Posterior cingulate gyrus (tissue), 11 donors: ENCODE measurements around the gene ASIC2.

Experiments
- DNase-seq, 10 donors: peaks; one replicate each; pipeline versions ENCODE4 v3.0.0 to v3.0.0-alpha.2; 2020 to 2021; ENCODE audit warnings: mixed read lengths in 3 of 10
- intact Hi-C: fragments of 100-400 bp; cut with DNase I; formaldehyde crosslinking; loops from one replicate; pipeline ENCODE4 v1.15.1; 2023

ASIC2 gene

DNA sequence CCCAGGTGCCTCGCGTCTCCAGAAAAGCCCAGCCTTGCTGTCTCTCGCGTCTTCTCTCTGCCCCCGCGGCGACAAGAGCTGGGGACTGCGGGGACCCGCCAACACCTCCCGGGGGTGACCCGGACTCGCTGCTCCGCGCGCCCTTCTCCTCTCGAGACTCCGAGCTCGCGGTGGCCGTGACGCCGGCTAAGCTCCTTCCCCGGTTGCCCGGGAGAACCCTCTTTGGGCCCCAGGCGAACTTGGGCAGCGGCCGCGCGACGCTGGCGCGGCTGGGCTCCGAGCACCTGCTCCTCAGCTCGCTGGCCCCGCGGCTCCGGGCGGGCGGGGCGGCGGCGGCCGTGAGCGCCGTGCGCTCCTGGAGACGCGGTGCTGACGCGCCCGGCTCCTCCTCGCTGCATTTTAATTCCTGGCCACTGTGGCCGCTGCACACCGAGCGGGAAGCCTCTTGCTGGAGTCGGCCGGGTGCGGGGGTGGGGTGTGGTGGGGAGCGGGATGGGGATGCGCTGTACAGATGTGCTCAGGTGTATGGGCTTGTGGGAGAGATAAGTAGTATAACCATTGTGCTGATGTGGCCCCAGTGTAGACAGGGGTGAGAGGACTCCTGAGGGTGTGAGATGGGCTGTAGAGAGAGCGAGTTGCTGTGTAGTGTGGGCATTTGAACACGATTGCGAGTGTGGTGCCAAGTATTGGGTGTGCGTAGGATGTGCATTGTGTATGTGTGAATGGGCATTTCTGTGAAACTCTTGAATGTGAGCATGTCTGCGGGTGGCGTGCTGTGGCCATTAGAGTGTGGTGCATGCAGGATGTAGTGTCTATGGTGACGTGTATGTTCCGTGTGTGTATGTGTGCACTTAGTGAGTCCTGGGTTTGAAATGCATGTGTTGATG, at the start of gene ASIC2:
Gene ASIC2, minus strand, starts transcription at position 315 of the 887 bp plus-strand sequence.
- intact Hi-C loops, result loop anchor here (5.0 to 10.0 kb wide), 4 partner anchors 58 to 382 kb away; no protein-coding TSS in a partner anchor
- peak in 9 of 10 donors; percentile 17 to 95 (median 71) for DNase-seq

DNA sequence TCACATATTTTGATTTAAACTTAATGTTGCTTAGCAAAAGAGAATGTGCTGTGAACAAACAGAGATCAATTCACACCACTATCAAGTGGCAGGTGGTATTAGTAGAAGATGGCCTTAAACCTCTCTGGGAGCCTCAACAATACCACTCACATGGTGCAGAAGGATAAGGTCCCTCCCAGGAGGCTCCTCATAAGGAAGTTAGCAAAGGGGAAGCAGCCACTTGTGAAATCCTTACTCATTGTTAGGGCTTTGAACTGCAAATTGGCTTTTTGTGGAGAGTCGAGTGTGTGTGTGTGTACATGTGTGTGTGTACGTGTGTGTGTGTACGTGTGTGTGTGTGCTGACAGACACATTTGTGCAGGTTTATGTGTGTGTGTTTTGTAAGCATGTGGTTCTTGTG, 48.9 kb upstream of the ASIC2 start:
- DNase-seq, result no peak
- intact Hi-C loops, result no loop called here

DNA sequence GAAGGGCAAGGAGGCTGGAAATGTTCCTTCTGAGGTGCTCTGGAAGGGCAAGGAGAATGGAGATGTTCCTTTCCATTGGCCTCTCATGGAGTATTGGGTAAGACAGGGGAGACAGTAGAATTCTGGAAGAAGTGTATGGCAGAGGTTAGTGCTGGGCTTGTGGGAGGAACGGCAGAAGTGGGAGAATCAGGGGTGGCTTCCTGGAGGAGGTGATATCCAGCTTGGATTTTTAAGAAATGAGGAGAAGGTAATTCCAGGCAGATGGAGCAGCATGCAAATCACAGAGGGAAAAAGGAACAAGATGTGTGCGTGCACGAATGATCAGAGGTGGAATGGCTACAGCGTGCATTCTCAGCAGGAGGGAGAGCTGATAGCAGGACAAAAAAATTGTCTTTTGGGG, 45.1 kb upstream of the ASIC2 start:
- DNase-seq, result no peak
- intact Hi-C loops, result no loop called here

DNA sequence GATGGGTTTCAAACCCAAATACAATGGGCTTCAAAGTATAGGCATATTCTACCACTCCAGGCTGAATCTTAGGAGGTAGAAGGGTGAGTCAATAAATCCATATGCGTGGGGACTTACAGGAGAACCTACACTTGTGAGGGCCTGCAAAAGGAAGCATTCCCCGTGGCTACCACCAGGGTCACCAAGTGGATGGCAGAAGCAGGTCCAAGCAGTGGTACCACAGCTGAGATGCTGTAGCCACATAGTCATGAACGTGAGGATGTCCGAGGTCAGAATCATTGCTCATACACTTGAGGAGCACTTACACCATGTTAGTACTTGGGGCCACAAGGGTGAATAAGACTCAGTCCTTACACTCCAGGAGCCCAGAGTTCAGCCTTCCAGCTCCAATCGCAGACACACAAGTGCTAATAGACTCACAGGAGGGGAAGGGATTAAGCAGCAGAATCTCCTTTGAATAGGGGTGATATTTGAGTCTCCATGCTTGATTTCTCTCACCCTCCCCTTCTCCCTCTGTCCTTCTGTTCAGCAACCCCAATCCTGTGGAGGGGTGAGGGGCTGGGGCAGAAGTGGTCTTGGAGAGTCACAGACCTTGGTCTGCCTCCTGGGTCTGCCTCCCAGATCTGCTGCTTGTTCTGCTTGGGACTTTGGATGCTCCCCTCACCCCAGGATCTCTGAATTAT, 42.5 kb upstream of the ASIC2 start:
- intact Hi-C loops, result no loop called here
- DNase-seq, result no peak

DNA sequence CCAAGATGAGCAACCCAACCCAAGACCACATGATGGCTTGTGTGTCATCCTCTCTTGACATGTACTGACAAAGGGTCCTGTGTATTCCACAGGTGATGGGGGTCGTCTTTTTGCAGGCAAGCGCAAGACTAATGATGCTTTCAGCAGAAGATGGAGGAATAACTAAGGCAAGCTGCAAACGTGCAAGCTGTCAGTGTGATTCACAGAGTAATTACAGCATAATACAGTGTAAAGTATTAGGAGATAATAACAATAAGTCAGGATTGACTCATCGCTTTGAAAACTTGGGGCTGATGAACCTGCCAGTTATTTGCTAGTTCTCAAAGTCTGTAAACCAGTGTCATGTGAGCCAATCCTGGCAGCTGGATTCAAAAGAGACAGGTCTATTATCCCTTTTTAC, 41.6 kb upstream of the ASIC2 start:
- intact Hi-C loops, result no loop called here
- no peak for DNase-seq

DNA sequence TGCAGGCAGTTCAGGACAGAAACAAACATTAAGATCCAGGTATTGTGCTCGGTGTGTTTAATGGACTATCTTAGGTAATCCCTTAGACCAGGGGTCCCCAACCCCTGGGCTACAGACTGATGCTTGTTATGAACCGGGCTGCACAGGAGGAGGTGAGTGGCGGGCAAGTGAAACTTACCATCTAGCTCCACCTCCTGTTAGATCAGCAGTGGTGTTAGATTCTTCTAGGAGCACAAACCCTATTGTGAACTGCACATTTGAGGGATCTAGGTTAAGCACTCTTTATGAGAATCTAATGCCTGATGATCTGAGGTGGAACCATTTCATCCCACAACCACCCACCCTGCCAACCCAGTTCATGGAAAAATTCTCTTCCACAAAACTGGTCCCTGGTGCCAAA, 37.8 kb upstream of the ASIC2 start:
- no peak for DNase-seq
- intact Hi-C loops, result no loop called here

DNA sequence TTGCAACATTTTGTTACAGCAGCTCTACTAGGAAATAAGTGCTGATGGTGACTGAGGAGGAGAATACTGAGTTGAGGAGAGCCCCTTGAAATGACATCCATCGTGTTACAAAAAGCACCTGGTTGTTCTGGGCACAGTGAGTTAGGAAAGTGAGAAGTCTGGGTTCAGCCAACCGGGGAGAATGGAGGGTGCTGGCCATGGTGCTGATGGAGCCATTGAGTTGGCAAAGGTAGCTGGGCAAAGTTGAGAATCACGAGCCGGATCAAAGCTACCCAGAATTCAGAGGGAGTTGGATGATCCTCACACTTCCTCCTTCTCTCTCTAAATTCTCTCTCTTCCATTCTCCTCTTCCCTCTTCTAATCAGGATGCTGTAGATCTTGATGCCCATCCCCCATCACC, 35.0 kb upstream of the ASIC2 start:
- intact Hi-C loops, result no loop called here
- DNase-seq, result no peak

DNA sequence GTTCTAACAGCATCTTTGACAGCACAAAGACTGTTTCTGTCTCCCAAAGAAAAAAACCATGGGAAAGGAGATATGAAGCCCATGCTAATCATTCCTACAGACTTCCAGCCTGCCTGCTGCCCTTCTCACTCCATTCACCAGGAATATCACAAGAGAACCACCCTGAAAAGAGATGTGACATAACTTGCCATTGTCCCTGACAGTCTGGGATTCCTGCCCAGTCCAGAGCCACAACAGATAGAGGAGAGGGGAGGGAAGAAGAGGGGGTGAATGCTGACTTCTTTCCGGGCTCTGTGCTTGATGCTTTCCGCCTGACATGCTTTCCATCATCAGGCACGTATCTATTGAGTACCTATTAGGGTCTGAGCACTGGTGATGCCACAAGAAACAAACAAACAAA, 31.6 kb upstream of the ASIC2 start:
- intact Hi-C loops, result no loop called here
- no peak for DNase-seq

DNA sequence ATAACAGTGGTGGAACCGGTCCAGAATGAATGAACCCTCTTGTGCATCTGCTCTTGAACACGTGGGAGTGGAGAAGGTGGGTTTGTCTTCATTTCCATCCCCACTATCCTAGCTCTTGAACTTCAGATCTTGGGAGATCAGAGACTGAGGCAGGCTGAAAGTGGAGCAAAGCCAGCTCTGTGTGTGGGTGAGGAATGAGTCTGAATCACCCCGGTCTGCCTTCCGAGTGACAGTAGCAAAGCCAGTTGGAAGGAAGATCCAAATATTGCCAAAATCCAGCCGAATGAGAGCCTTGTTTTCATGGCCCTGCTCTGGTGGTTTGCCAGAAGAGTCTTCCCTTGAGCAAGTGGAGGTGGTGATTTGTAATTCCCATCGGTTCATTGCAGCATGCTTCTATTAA, 29.0 kb upstream of the ASIC2 start:
- intact Hi-C loops, result no loop called here
- DNase-seq, result peak in 5 of 10 donors; percentile 17 to 83 (median 28)

DNA sequence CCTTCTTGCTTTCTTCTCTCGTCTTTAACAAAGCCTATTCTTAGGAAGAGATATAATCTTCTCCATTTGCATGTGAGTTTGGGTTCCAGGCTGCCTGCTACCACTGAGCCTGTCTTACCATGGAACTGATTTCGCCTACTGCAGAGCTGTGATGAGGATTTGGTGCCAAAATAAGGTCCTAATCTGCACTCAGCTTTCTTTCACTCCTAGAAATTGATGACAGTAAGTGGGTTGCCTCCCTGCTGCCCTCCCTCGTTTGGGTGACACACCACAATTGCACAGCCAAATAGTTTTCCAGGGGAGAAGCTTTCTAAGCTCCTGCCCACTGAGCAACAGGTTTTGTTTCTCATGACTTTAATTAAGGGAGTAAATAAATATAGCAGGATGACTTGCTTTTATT, 25.1 kb upstream of the ASIC2 start:
- DNase-seq, result peak in 1 of 10 donors; percentile 72
- intact Hi-C loops, result no loop called here

DNA sequence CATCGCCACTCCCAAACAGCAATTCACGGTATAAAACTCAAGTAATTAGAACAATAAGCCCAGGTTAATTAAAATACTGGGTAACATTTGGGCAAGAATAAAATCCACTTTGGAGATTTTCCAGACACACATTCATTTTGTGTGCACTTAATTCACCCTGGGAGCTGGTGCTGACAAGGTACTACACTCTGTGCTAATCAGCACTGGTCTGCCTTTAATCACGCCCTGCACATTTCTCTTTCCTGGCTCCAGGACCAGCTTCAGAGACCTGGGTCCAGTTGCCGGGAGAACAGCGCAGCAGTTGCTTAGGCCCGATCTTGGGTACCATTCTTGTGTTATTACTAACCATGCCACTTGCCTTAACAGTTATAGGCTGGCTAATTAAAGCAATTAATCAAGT, 23.7 kb upstream of the ASIC2 start:
- intact Hi-C loops, result no loop called here
- peak in 1 of 10 donors; percentile 44 for DNase-seq

DNA sequence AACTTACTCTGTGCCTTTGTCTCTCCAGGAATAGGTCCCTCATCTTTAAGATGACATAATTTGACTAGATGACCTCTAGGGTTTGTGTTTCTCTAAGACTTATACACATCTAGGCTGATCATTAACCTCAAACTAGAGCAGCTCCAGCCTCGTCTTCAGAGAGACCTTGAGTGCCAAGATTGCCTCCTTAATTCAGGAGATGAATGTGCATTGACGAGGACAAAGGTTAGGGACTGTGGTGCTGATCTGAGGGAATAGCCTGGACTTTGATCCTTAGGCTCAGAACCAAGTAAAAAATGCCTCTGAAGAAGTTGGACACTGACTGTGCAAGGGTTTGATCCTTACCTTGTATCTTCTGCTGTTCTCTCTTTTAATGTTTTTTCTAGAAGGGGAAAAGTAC, 17.2 kb upstream of the ASIC2 start:
- intact Hi-C loops, result no loop called here
- no peak for DNase-seq

DNA sequence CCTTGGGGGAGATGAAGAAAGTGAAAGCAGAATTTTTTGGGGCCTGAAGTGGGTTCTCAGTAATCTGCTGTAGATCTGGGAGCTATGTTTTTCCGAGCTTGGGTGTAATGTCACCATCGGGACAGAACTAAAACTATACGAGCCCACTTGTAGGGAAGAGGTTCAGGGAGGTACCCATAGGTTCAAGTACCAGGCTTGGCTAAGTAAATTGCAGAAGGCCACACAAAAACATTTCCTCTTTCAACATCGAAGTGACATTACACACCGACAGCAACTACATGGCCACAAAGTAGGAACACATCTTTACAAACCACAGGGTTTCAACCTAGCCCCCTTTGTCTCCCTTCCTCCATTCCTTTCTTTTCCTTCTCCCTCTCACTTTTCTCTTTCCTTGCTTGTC, 10.2 kb upstream of the ASIC2 start:
- no peak for DNase-seq
- intact Hi-C loops, result no loop called here

DNA sequence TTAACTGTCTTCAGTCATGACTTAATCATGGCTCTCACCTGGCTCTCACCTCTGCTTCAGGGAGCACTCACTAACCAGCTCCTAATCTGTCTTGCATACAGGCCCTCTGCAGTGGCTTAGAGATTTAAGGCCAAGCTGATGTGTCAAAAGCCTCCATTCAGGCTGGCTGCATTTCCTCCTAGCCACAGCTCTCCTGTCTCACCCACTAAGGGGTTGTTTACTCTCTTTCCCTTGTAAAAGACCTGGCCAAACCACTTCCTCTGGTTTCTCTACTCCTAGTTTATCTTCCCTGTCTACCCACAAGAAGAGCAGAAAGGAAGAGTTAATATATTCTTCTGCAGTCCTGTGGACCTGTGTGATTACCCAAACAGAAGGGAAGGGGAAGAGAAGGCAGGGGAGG, 9.3 kb upstream of the ASIC2 start:
- intact Hi-C loops, result no loop called here
- no peak for DNase-seq

DNA sequence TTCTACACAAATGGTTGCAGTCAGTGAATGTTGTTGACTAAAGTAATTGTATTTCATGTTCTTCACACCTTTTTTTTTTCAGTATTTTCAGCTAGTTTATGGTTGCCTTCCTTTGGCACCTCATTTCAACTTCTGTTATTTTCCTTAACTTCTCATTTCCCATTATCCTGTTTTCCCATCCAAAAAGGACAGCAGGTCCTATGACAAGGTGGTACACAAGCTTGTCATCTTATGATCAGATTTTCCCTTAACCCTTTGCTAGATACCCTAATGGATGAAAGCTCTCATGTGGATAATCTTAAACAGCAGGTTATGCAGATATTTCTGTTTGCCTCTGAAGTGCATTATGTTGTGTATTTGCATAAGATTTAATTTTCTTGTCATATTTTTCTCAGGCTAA, 7.1 kb upstream of the ASIC2 start:
- DNase-seq, result no peak
- intact Hi-C loops, result no loop called here

DNA sequence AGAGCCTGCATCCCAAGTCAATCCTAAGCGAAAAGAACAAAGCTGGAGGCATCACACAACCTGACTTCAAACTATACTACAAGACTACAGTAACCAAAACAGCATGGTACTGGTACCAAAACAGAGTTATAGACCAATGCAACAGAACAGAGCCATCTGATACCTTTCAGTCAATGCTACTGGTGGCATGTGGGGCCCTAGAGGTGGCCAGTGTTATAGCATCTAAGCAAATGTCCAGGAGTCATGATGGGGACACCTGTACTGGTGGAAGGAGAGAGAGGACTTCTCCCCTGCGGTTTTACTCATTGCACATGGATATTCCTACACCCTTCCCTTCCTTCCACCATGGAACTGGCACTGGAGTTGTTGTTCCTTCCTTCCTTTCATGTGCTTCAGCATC, 6.0 kb upstream of the ASIC2 start:
- intact Hi-C loops, result loop anchor here (10.0 kb wide), 3 partner anchors 64 to 376 kb away; no protein-coding TSS in a partner anchor
- no peak for DNase-seq

DNA sequence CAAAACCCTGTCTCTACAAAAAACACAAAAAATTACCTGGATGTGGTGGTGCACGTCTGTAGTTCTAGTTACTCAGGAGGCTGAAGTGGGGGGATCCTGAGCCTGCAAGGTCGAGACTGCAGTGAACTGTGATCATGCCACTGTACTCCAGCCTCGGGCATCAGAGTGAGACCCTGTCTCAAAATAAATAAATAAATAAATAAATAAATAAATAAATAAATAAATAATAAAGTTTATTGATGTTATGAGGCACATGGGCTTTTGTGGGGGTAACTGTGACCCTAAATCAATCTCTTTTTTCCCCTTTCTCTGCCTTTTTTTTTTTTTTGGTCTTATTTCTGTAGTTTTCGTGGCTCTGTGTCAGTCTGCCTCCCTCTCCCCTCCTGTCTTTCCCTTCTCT, 4.5 kb upstream of the ASIC2 start:
- DNase-seq, result no peak
- intact Hi-C loops, result loop anchor here (10.0 kb wide), 3 partner anchors 63 to 377 kb away; no protein-coding TSS in a partner anchor

DNA sequence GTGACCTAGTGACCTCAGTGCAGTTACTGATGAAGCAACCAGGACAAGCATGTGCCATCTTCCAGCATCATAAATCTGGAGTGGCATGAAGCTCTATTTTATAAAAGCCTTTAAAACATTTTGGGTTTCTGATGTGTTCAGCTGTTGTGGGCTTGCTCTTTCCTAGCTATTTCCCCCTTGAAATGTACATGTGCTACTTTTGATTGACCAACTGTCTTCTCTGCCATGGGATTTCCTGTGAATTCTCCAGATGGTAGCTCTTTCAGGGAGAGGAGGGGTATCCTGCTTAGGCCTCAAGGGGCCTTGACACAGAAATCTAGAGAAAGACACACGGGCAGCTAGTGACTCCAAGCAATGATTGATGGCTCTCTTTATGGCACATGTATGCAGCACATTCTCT, 1.9 kb upstream of the ASIC2 start:
- intact Hi-C loops, result loop anchor here (5.0 to 10.0 kb wide), 4 partner anchors 60 to 380 kb away; no protein-coding TSS in a partner anchor
- no peak for DNase-seq

DNA sequence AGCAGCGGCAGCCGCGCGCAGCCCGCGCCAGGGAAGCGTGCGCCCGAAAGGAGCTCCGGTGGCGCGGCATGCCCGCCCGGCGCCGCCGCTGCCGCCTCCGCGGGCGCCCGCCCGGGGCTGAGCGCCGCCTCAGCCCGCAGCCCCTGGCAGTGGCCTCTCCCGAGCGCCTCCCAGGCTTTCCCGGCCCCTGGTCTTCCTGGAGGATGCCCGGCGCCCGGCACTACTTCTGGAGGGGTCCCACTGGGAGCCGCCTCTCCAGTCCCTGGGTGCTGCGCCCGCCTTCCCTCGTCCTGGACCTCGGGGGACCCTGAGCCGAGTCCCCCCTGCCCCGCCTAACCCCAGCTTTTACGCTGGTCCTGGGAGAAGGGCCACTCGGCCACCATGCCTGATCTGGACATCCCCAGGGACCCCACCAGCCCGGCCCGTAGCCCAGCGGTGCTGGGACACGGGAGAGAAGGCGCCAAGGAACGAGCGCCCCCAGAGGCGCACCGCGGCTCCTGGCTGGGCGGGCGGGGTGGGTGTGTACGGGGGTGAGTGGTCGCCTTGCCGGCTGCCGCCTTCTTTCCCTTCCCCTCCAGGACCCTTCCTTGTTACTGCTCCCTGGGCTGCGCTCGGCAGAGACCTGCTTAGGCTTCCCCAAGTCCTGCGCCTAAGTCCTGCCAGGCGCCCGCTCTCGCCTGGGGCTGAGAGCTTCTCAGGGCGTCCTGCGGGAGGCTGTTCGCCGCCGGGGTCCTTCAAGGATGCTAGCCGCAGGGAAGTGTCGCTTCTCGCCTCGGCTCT, 704 bp downstream of the ASIC2 start:
- intact Hi-C loops, result loop anchor here (5.0 to 10.0 kb wide), 4 partner anchors 58 to 382 kb away; no protein-coding TSS in a partner anchor
- peak in 8 of 10 donors; percentile 12 to 88 (median 36) for DNase-seq
